Measurements from ENCODE around the gene ENPEP.

DNA sequence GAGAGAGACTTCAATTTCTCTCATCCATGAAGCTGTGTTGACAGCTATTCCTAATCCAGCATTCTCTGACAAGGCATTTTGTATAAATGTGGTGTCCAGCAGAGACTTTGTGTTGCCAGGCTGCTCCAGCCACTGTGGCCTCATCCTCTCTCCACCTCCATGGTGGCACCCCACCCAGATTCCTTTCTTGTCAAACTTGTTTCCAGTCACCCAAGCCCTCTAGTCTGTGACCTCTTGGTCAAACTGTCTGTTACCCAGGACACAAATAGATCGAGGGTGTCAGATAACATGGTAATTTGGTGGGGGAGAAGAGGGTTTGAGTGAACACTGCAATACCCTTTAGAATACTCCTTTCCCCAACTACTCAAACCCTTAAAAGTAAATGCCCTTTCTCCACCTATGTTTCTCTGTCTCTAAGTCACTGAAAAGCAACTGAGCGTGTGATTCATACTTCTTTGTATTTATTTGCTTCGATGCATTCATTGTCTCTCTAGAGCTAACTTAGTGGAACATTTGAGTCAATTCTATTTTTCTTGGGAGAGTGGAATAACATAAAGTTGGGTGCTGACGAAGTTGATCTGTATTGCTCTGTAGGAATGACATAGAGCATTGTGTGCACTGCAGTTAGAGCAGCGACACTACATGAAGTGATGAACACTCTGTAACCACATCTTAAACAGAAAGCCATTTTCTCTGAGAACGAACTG is 133.2 kb downstream of the ENPEP start:
- TF ChIP-seq, protein P1, sequence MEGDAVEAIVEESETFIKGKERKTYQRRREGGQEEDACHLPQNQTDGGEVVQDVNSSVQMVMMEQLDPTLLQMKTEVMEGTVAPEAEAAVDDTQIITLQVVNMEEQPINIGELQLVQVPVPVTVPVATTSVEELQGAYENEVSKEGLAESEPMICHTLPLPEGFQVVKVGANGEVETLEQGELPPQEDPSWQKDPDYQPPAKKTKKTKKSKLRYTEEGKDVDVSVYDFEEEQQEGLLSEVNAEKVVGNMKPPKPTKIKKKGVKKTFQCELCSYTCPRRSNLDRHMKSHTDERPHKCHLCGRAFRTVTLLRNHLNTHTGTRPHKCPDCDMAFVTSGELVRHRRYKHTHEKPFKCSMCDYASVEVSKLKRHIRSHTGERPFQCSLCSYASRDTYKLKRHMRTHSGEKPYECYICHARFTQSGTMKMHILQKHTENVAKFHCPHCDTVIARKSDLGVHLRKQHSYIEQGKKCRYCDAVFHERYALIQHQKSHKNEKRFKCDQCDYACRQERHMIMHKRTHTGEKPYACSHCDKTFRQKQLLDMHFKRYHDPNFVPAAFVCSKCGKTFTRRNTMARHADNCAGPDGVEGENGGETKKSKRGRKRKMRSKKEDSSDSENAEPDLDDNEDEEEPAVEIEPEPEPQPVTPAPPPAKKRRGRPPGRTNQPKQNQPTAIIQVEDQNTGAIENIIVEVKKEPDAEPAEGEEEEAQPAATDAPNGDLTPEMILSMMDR (conservative IDR thresholded peaks at IDR 0.05) = no peak
- no peak for TF ChIP-seq ZFX (IDR thresholded peaks at IDR 0.05)

Data from C4-2B (cell line).